Colonic mucosa (tissue), 4 donors: Measurements from ENCODE around the gene AK9. TPM values are rescaled to one million over a fixed set of nuclear protein-coding genes. Genes with fewer than 3 reads are reported as not detected.

Experiments used
- DNase-seq: peaks from one replicate; pipeline ENCODE4 v3.0.0-alpha.2; 2020
- H3K27ac ChIP-seq: fragments of 200-600 bp; one replicate; pipeline ENCODE4 v1.8.0; 2021
- H3K27me3 ChIP-seq: fragments of 200-600 bp; one replicate; pipeline ENCODE4 v1.8.0; 2021
- H3K36me3 ChIP-seq: fragments of 200-600 bp; one replicate; pipeline ENCODE4 v1.8.0; 2021
- H3K4me1 ChIP-seq: fragments of 200-600 bp; one replicate; pipeline ENCODE4 v1.8.0; 2021; ENCODE audit warnings: mild to moderate bottlenecking
- H3K4me3 ChIP-seq: fragments of 200-600 bp; one replicate; pipeline ENCODE4 v1.8.0; 2021
- H3K9ac ChIP-seq, 2 donors: one replicate each; pipeline ENCODE4 v1.7.0; 2013; ENCODE audit warnings: control low read depth in 2 of 2, low read depth in 2 of 2, low read length in 2 of 2
- H3K9me3 ChIP-seq: fragments of 200-600 bp; one replicate; pipeline ENCODE4 v1.8.0; 2021
- intact Hi-C: fragments of 100-400 bp; cut with DNase I; formaldehyde crosslinking; loops from one replicate; pipeline ENCODE4 v1.14.1; 2022
- total RNA-seq, 2 donors: library from RNA; stranded (reverse); fragmentation: NEBNext Ultra II Directional in 1 of 2; extraction: Animal tissue kit (Norgen Biotek cat#: 25700) in 1 of 2; gene quantifications; one replicate each; pipeline ENCODE4 v1.2.1, GENCODE V29; 2021
- TF ChIP-seq, protein P1 (sequence below): fragments of 200-600 bp; IDR thresholded peaks from one replicate; pipeline ENCODE4 v1.8.0; 2022; ENCODE audit warnings: antibody characterized with exemption, mild to moderate bottlenecking
- donor health status: healthy.
- donor health status: DM: no; HTN: no; CAD: no.
- donor health status: DM: no; HTN: no; CAD: no.

Gene AK9
- total RNA-seq, 2 donors from 2014 or later, result 5.6 to 5.7 TPM

DNA sequence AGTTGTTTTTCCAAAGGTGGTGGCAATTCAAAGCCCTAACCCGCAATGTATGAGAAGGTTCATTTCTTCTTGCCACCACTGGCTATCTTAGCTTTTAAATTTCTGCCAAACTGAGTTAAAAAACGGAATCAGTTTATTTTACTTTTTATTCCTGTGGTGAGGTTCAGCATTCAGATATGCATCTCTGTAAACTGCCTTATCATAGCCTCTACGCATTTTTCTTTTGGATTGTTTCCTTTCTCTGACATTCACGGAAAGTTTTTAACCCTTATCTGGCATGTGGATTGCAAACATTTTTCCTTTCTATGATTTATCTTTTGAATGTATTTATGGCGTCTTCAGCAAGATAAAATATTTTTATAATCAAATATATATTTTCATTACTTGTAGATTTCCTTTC, 37.7 kb downstream of the AK9 start:
- H3K27ac ChIP-seq, result no peak overlapping the region
- H3K9ac ChIP-seq, result no peak overlapping the region
- DNase-seq, result no peak
- TF ChIP-seq, protein P1, sequence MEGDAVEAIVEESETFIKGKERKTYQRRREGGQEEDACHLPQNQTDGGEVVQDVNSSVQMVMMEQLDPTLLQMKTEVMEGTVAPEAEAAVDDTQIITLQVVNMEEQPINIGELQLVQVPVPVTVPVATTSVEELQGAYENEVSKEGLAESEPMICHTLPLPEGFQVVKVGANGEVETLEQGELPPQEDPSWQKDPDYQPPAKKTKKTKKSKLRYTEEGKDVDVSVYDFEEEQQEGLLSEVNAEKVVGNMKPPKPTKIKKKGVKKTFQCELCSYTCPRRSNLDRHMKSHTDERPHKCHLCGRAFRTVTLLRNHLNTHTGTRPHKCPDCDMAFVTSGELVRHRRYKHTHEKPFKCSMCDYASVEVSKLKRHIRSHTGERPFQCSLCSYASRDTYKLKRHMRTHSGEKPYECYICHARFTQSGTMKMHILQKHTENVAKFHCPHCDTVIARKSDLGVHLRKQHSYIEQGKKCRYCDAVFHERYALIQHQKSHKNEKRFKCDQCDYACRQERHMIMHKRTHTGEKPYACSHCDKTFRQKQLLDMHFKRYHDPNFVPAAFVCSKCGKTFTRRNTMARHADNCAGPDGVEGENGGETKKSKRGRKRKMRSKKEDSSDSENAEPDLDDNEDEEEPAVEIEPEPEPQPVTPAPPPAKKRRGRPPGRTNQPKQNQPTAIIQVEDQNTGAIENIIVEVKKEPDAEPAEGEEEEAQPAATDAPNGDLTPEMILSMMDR, result no peak
- H3K9me3 ChIP-seq, result no peaks in the 10 kb centered on the region
- no peaks in the 10 kb centered on the region for H3K27me3 ChIP-seq
- H3K36me3 ChIP-seq, result no peaks in the 10 kb centered on the region
- H3K4me1 ChIP-seq, result no peaks in the 10 kb centered on the region
- no peak overlapping the region for H3K4me3 ChIP-seq
- intact Hi-C loops, result no loop called here

DNA sequence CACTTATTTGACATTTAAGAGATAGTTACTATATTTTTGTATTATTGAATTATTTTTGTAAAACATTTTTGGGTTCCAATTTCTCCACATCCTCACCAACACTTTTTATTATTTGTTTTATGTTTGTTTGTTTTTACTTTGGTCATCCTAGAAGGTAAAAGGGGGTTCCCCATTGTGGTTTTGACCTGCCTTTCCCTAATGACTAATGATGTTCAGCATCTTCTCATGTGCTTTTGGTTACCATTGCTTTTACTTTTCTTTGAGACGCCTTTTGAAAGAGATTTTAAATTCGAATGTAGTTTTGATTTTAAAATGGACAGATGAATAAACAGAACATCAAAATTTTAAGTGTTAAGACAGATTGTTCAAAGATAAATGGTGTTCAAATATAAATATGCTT, 46.9 kb downstream of the AK9 start:
- H3K4me1 ChIP-seq, result no peaks in the 10 kb centered on the region
- TF ChIP-seq, protein P1, result no peak
- no peaks in the 10 kb centered on the region for H3K36me3 ChIP-seq
- intact Hi-C loops, result no loop called here
- H3K4me3 ChIP-seq, result no peak overlapping the region
- no peaks in the 10 kb centered on the region for H3K9me3 ChIP-seq
- no peak for DNase-seq
- H3K27ac ChIP-seq, result no peak overlapping the region
- H3K27me3 ChIP-seq, result no peaks in the 10 kb centered on the region
- H3K9ac ChIP-seq, result no peak overlapping the region

GRCh38 chr6:109632405-109632804, 58.6 kb downstream of the AK9 start:
- Histone ChIP-seq H3K4me3 (no peak overlapping the region), H3K9ac (no peak overlapping the region), H3K9me3 (no peaks in the 10 kb centered on the region), H3K27me3 (no peaks in the 10 kb centered on the region), H3K36me3 (no peaks in the 10 kb centered on the region), H3K4me1 (no peaks in the 10 kb centered on the region), H3K27ac (no peak overlapping the region)
- TF ChIP-seq, protein P1, result no peak
- no peak for DNase-seq
- intact Hi-C loops, result no loop called here

- no peak overlapping the region for H3K4me3 ChIP-seq
- DNase-seq, result no peak
- H3K36me3 ChIP-seq, result no peaks in the 10 kb centered on the region
- intact Hi-C loops, result no loop called here
- H3K9me3 ChIP-seq, result no peaks in the 10 kb centered on the region
- no peak overlapping the region for H3K9ac ChIP-seq
- H3K27ac ChIP-seq, result no peak overlapping the region
- H3K27me3 ChIP-seq, result no peaks in the 10 kb centered on the region
- no peaks in the 10 kb centered on the region for H3K4me1 ChIP-seq
- TF ChIP-seq, protein P1, result no peak
Observed at GRCh38 chr6:109631403-109631802, 59.6 kb downstream of the AK9 start.

DNA sequence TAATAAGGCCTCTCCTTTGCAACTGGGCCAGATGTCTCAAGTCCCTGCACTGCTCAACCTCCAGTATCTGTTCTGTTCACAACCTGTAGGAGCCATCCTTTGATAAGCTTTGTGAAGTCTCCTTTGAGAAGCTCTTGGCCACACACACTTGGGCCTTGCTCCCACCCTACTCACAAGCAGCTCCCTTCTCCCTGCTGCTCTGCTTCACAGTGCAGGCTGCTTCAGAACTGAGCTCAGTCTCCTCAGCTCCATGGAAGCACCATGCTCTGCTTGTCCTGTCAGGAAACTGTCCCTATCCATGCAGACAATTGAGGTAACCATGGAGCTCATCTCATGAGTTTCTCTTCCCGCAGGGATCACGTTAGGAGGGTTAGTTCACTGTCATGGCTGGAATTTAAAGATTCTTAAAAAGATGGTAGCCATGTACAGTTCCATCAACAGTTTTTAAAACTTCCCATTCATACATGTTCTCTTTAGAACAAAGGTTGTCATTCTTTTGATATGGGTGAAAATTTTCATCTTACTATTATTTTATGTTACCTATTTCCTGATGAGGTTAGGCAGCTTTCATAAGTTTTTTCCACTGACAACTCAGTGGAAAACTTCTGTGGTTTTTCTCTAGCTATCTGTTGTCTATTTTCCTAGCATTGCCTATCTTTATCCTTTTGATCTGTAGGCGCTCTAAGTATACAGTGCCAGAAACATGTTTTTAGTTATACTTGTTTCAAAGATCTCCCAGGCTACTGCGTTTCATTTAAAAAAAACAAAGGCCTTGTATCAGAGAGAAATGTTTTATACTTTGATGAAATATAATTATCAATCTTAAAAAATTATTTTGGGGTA, 62.6 kb downstream of the AK9 start:
- no peak for DNase-seq
- no peaks in the 10 kb centered on the region for H3K9me3 ChIP-seq
- intact Hi-C loops, result no loop called here
- no peak overlapping the region for H3K9ac ChIP-seq
- no peaks in the 10 kb centered on the region for H3K4me1 ChIP-seq
- H3K27ac ChIP-seq, result no peak overlapping the region
- TF ChIP-seq, protein P1, result no peak
- no peaks in the 10 kb centered on the region for H3K36me3 ChIP-seq
- H3K27me3 ChIP-seq, result no peaks in the 10 kb centered on the region
- no peak overlapping the region for H3K4me3 ChIP-seq
